ENCODE results near the gene TOX4.
A peak's percentile ranks its signal among the peaks of the same experiment; 100 is the strongest.
"Not testable (repeated sequence)": the region's sequence is repeated elsewhere in the genome, so short reads cannot be mapped to it uniquely, and the experiment has no call there.

Gene TOX4

GRCh38 chr14:21476925-21477681 lies at the start of gene TOX4, which contains the start of gene RAB2B:
TSS of gene TOX4 (plus strand) at chr14:21477195. CDS start at chr14:21477279, 84 bp downstream.
TSS of gene RAB2B (minus strand) at chr14:21476959. CDS start at chr14:21476872, 87 bp downstream.
- DNase-seq = peak; percentile 79

- DNase-seq = no peak
These were observed 48.1 kb upstream of the TOX4 start for GRCh38 chr14:21428930-21429329.

- DNase-seq = no peak
These were observed 45.9 kb upstream of the TOX4 start for GRCh38 chr14:21431126-21431525.

- no peak for DNase-seq
These were observed 40.4 kb upstream of the TOX4 start for GRCh38 chr14:21436567-21437062.

GRCh38 chr14:21437063-21437901 lies 39.7 kb upstream of the TOX4 start:
- peak; percentile 73 for DNase-seq

- no peak for DNase-seq
These were observed 36.1 kb upstream of the TOX4 start for GRCh38 chr14:21440859-21441258.

GRCh38 chr14:21442657-21443056 lies 34.3 kb upstream of the TOX4 start:
- not testable (repeated sequence) for DNase-seq

GRCh38 chr14:21449899-21450216 lies 27.1 kb upstream of the TOX4 start:
- no peak for DNase-seq

- DNase-seq = no peak
These were observed 22.0 kb upstream of the TOX4 start for GRCh38 chr14:21454843-21455544.

GRCh38 chr14:21455592-21455911 lies 21.4 kb upstream of the TOX4 start:
- DNase-seq = no peak

GRCh38 chr14:21455912-21456667 lies 20.9 kb upstream of the TOX4 start, which contains the start of gene CHD8:
TSS of gene CHD8 (minus strand) at chr14:21456123. CDS start at chr14:21431643, 24,480 bp downstream.
- peak; percentile 92 for DNase-seq

GRCh38 chr14:21467616-21468015 lies 9.4 kb upstream of the TOX4 start:
- no peak for DNase-seq

- no peak for DNase-seq
These were observed 1.1 kb upstream of the TOX4 start for GRCh38 chr14:21475767-21476522.

- DNase-seq = no peak
These were observed 471 bp upstream of the TOX4 start for GRCh38 chr14:21476523-21476924.

- no peak for DNase-seq
These were observed 9.7 kb downstream of the TOX4 start for GRCh38 chr14:21486640-21487087.

GRCh38 chr14:21494902-21495762 lies 18.1 kb downstream of the TOX4 start:
- DNase-seq = no peak

- DNase-seq = no peak
These were observed 19.5 kb downstream of the TOX4 start for GRCh38 chr14:21496453-21496852.

GRCh38 chr14:21498540-21499526 lies 21.8 kb downstream of the TOX4 start:
- no peak for DNase-seq

GRCh38 chr14:21501568-21501967 lies 24.6 kb downstream of the TOX4 start:
- no peak for DNase-seq

Measured in GOT3 (cell line).